B cell (primary cell): Measurements from ENCODE around the gene FAM219A. TPM values are rescaled to one million over a fixed set of nuclear protein-coding genes. Genes with fewer than 3 reads are reported as not detected.

Experiments used
- ATAC-seq: fragments of 200-7000 bp; cut with Tn5 transposase; one replicate; pipeline ENCODE4 v1.10.0; 2021; ENCODE audit warnings: low read depth, mild to moderate bottlenecking, moderate number of reproducible peaks, moderate library complexity
- CTCF ChIA-PET: fragments of 350-600 bp; sonication (Branson Sonifier 250); formaldehyde crosslinking; loops from one replicate; lab custom pipeline; 2021; ENCODE audit warnings: antibody characterized with exemption, inconsistent platforms; lab: Charles Lee
- POLR2A ChIA-PET: fragments of 350-600 bp; sonication (Branson Sonifier 250); formaldehyde crosslinking; loops from one replicate; lab custom pipeline; 2021; ENCODE audit warnings: antibody characterized with exemption; lab: Charles Lee
- DNase-seq: peaks from one replicate; pipeline ENCODE4 v3.0.0; 2013
- H2AFZ ChIP-seq: 2 replicates; pipeline ENCODE4 v1.6.1; 2012; ENCODE audit warnings: mild to moderate bottlenecking, low read depth, low read length; ENCODE audit not compliant: insufficient read depth, poor library complexity, severe bottlenecking
- H3K27ac ChIP-seq, 2 donors: 1 replicate in 1 of 2; 2 replicates in 1 of 2; pipeline ENCODE4 v1.5.1; 2012 to 2013; ENCODE audit warnings: low read length in 2 of 2, mild to moderate bottlenecking in 2 of 2, moderate library complexity in 1 of 2
- H3K27me3 ChIP-seq, 4 experiments: fragments of 200-600 bp in 1 of 4; sonication (generic) in 1 of 4; replicated peaks in 1 of 4; 1 replicate in 2 of 4; 2 replicates in 2 of 4; pipeline versions ENCODE4 v1.6.1 to v1.7.0; 2013 to 2016; ENCODE audit warnings: low read length in 3 of 4, mild to moderate bottlenecking in 2 of 4, mixed read lengths in 1 of 4, moderate library complexity in 1 of 4; ENCODE audit not compliant: insufficient read depth in 4 of 4, control insufficient read depth in 3 of 4; ENCODE audit errors: control extremely low read depth in 1 of 4
- H3K36me3 ChIP-seq, 2 experiments: replicated peaks in 1 of 2; 1 replicate in 1 of 2; 2 replicates in 1 of 2; pipeline versions ENCODE4 v1.6.1 to v1.7.1; 2013; ENCODE audit warnings: low read length in 1 of 2; ENCODE audit not compliant: insufficient read depth in 2 of 2, control insufficient read depth in 1 of 2; ENCODE audit errors: control extremely low read depth in 1 of 2, extremely low read depth in 1 of 2
- H3K4me1 ChIP-seq, 2 donors: fragments of 200-600 bp in 1 of 2; sonication (generic) in 1 of 2; 1 replicate in 1 of 2; 2 replicates in 1 of 2; pipeline versions ENCODE4 v1.5.1 to v1.6.1; 2013 to 2017; ENCODE audit warnings: low read length in 2 of 2; ENCODE audit not compliant: control insufficient read depth in 2 of 2, insufficient read depth in 2 of 2
- H3K4me2 ChIP-seq: replicated peaks from 2 replicates; pipeline ENCODE3; 2012; ENCODE audit warnings: mild to moderate bottlenecking, low read depth, low read length; ENCODE audit not compliant: poor library complexity, severe bottlenecking
- H3K4me3 ChIP-seq, 5 experiments: fragments of 200-600 bp in 1 of 5; sonication (generic) in 1 of 5; 1 replicate in 3 of 5; 2 replicates in 2 of 5; pipeline versions ENCODE4 v1.5.1 to v1.7.0; 2011 to 2016; ENCODE audit warnings: low read length in 4 of 5, mild to moderate bottlenecking in 4 of 5, low read depth in 2 of 5, control low read depth in 1 of 5, moderate library complexity in 1 of 5; ENCODE audit not compliant: insufficient read depth in 1 of 5; ENCODE audit errors: control extremely low read depth in 1 of 5, extremely low read depth in 1 of 5
- H3K79me2 ChIP-seq: fragments of 200-600 bp; sonication (generic); one replicate; pipeline ENCODE4 v1.6.0; 2016; ENCODE audit warnings: low read length; ENCODE audit not compliant: control insufficient read depth, insufficient read depth
- H3K9ac ChIP-seq: fragments of 200-600 bp; sonication (generic); 2 replicates; pipeline ENCODE4 v1.6.1; 2017; ENCODE audit warnings: mild to moderate bottlenecking, low read length, moderate library complexity
- H3K9me3 ChIP-seq, 3 donors: one replicate each; pipeline versions ENCODE4 v1.6.1 to v1.7.1; 2013; ENCODE audit warnings: low read length in 2 of 3; ENCODE audit not compliant: control insufficient read depth in 2 of 3, insufficient read depth in 1 of 3; ENCODE audit errors: control extremely low read depth in 1 of 3
- H4K20me1 ChIP-seq: 2 replicates; pipeline ENCODE4 v1.6.0; 2012; ENCODE audit warnings: mild to moderate bottlenecking, low read length; ENCODE audit not compliant: insufficient read depth, control insufficient read depth, poor library complexity, severe bottlenecking
- H3K27ac Mint-ChIP-seq: one replicate; pipeline ENCODE4 v1.8.0; 2021; ENCODE audit warnings: mixed read lengths
- H3K27me3 Mint-ChIP-seq: one replicate; pipeline ENCODE4 v1.8.0; 2021; ENCODE audit warnings: mixed read lengths
- H3K4me1 Mint-ChIP-seq: one replicate; pipeline ENCODE4 v1.8.0; 2021; ENCODE audit warnings: mixed read lengths
- H3K4me3 Mint-ChIP-seq: one replicate; pipeline ENCODE4 v1.8.0; 2021; ENCODE audit warnings: mixed read lengths
- H3K9me3 Mint-ChIP-seq: one replicate; pipeline ENCODE4 v1.8.0; 2022; ENCODE audit warnings: mixed read lengths; ENCODE audit not compliant: insufficient read depth
- EZH2 ChIP-seq: IDR thresholded peaks from 2 replicates; pipeline ENCODE4 v1.6.1; 2012; ENCODE audit warnings: borderline replicate concordance, low read depth, mild to moderate bottlenecking, moderate library complexity, low read length; ENCODE audit not compliant: insufficient read depth, poor library complexity, severe bottlenecking
- WGBS: methylation state at CpG from one replicate; pipeline ENCODE4 v1.1.5; 2013; ENCODE audit warnings: missing lambda C conversion rate; ENCODE audit not compliant: insufficient coverage; 5-methylcytosine and 5-hydroxymethylcytosine counted together
- intact Hi-C: fragments of 100-400 bp; cut with micrococcal nuclease; formaldehyde crosslinking; loops from one replicate; pipeline ENCODE4 v1.10.0; 2022
- polyA plus RNA-seq: library from polyadenylated mRNA; depleted of rRNA; stranded (reverse); fragments of >200 nt; gene quantifications from 2 replicates; pipeline ENCODE4 v1.2.3, GENCODE V29; 2012
- total RNA-seq, 2 donors: library from RNA; stranded (reverse); fragments of 120-200 nt in 1 of 2; gene quantifications; 1 replicate in 1 of 2; 2 replicates in 1 of 2; pipeline versions ENCODE4 v1.2.3 to v1.2.4, GENCODE V29; 2013 to 2022
- TF ChIP-seq, protein P1 (sequence below): fragments of 200-600 bp; IDR thresholded peaks from one replicate; pipeline ENCODE4 v1.8.0; 2022; ENCODE audit warnings: antibody characterized with exemption, mild to moderate bottlenecking

Gene FAM219A
- total and polyA plus RNA-seq, 2 donors (not counting 1 experiment from before 2014, with no cell fraction given): 12.9 to 17.3 TPM

- Histone ChIP-seq H3K4me2 (no peak overlapping the region), H3K4me1 (peaks cover 9 to 18% of the 10 kb centered on the region in 2 donors), H3K9me3 (peaks cover 0 to 22% (median 0%) of the 10 kb centered on the region in 3 donors), H2AFZ (no peak overlapping the region), H3K4me3 (no peak overlapping the region), H4K20me1 (no peaks in the 10 kb centered on the region), H3K36me3 (no peaks in the 10 kb centered on the region), H3K9ac (no peak overlapping the region), H3K27ac (no peak overlapping the region), H3K27me3 (no peaks in the 10 kb centered on the region), H3K79me2 (no peaks in the 10 kb centered on the region)
- no peak overlapping the region for H3K27ac Mint-ChIP-seq
- H3K27me3 Mint-ChIP-seq: no peaks in the 10 kb centered on the region
- no peak for ATAC-seq
- CTCF ChIA-PET: interaction anchor here (0.8 to 1.3 kb wide), 3 partner anchors 30 to 42 kb away, joined by 3 to 4 read pairs (median 3); no protein-coding TSS in a partner anchor
- DNase-seq: no peak
- TF ChIP-seq, protein P1, sequence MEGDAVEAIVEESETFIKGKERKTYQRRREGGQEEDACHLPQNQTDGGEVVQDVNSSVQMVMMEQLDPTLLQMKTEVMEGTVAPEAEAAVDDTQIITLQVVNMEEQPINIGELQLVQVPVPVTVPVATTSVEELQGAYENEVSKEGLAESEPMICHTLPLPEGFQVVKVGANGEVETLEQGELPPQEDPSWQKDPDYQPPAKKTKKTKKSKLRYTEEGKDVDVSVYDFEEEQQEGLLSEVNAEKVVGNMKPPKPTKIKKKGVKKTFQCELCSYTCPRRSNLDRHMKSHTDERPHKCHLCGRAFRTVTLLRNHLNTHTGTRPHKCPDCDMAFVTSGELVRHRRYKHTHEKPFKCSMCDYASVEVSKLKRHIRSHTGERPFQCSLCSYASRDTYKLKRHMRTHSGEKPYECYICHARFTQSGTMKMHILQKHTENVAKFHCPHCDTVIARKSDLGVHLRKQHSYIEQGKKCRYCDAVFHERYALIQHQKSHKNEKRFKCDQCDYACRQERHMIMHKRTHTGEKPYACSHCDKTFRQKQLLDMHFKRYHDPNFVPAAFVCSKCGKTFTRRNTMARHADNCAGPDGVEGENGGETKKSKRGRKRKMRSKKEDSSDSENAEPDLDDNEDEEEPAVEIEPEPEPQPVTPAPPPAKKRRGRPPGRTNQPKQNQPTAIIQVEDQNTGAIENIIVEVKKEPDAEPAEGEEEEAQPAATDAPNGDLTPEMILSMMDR: no peak
- TF ChIP-seq EZH2: no peak
- intact Hi-C loops: loop anchor here (10.0 kb wide), 2 partner anchors 449 to 899 kb away; partner anchors contain the start of gene NOL6
- WGBS: 89% methylated on average over 2 of the region's 2 CpGs
- no peaks in the 10 kb centered on the region for H3K9me3 Mint-ChIP-seq
- POLR2A ChIA-PET: no interaction called here
- no peak overlapping the region for H3K4me3 Mint-ChIP-seq
- H3K4me1 Mint-ChIP-seq: peaks cover 16% of the 10 kb centered on the region
Measured at GRCh38 chr9:34373749-34374148, 84.6 kb downstream of the FAM219A start.

DNA sequence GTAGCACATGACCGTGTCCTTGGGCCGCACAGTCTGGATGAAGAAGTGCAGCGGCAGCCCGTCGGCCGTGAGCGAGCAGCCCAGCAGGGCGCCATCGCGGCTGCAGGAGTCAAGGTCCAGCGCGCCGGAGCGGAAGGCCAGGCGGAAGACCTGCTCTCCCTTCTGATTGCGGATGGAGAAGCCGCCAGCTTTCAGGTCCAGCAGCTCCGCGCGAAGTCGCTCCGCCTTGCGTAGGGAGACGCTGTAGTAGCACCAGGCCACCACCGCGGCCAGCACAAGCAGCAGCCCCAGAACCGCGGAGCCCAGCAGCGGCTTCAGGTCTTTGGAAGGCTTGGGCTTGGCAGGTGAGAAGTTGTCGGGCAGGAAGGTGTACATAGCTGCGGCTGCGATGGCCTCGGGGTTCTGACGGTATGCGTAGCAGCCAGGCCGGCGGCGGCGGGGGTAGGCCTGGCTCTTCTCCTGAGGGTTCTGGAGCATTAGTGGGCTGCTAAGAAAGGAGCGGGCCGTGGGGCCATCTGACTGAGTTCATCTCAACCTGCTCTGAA lies 85.8 kb downstream of the FAM219A start:
- H3K79me2 ChIP-seq: no peaks in the 10 kb centered on the region
- H3K27ac ChIP-seq: no peak overlapping the region
- TF ChIP-seq, protein P1: no peak
- TF ChIP-seq EZH2: no peak
- intact Hi-C loops: loop anchor here (10.0 kb wide), 2 partner anchors 448 to 898 kb away; partner anchors contain the start of gene NOL6
- H3K4me3 Mint-ChIP-seq: no peak overlapping the region
- no peaks in the 10 kb centered on the region for H3K27me3 Mint-ChIP-seq
- no peaks in the 10 kb centered on the region for H3K36me3 ChIP-seq
- H2AFZ ChIP-seq: no peak overlapping the region
- no peaks in the 10 kb centered on the region for H3K9me3 Mint-ChIP-seq
- H3K4me3 ChIP-seq: no peak overlapping the region
- no peak overlapping the region for H3K4me2 ChIP-seq
- DNase-seq: no peak
- ChIA-PET CTCF (interaction anchor here (0.7 kb wide), 1 partner anchor 131 kb away, joined by 3 read pairs; no protein-coding TSS in a partner anchor), POLR2A (no interaction called here)
- no peak for ATAC-seq
- H3K27me3 ChIP-seq: no peaks in the 10 kb centered on the region
- H4K20me1 ChIP-seq: no peaks in the 10 kb centered on the region
- peaks cover 0 to 28% (median 0%) of the 10 kb centered on the region in 3 donors for H3K9me3 ChIP-seq
- H3K27ac Mint-ChIP-seq: no peak overlapping the region
- H3K4me1 ChIP-seq: peaks cover 9 to 16% of the 10 kb centered on the region in 2 donors
- no peak overlapping the region for H3K9ac ChIP-seq
- peaks cover 12% of the 10 kb centered on the region for H3K4me1 Mint-ChIP-seq
- 98% methylated on average over 39 of the region's 41 CpGs for WGBS
